NCI-H146 treated with DMSO at 0.1 percent for 48 hours (cell line): Measurements from ENCODE around the gene SMC5.
"Not testable (repeated sequence)": the region's sequence is repeated elsewhere in the genome, so short reads cannot be mapped to it uniquely, and the experiment has no call there.

Experiments
- DNase-seq: peaks from one replicate; lab custom pipeline; 2025; ENCODE audit not compliant: unreplicated experiment; lab: John Stamatoyannopoulos, UW

The SMC5 gene

GRCh38 chr9:70262948-70263347, 4.2 kb downstream of the SMC5 start:
- DNase-seq: no peak

GRCh38 chr9:70263421-70263820, 4.6 kb downstream of the SMC5 start:
- DNase-seq: no peak

GRCh38 chr9:70278305-70278704, 19.5 kb downstream of the SMC5 start:
- DNase-seq: no peak

- DNase-seq: no peak
Measured at GRCh38 chr9:70283848-70284247, 25.1 kb downstream of the SMC5 start.

- DNase-seq: no peak
Measured at GRCh38 chr9:70285246-70285645, 26.5 kb downstream of the SMC5 start.

- no peak for DNase-seq
Measured at GRCh38 chr9:70285981-70286598, 27.3 kb downstream of the SMC5 start.

GRCh38 chr9:70290626-70291025, 31.8 kb downstream of the SMC5 start:
- no peak for DNase-seq

- no peak for DNase-seq
Measured at GRCh38 chr9:70291446-70291845, 32.7 kb downstream of the SMC5 start.

GRCh38 chr9:70292253-70292652, 33.5 kb downstream of the SMC5 start:
- no peak for DNase-seq

GRCh38 chr9:70293214-70293613, 34.4 kb downstream of the SMC5 start:
- no peak for DNase-seq

- DNase-seq: no peak
Measured at GRCh38 chr9:70297141-70297540, 38.4 kb downstream of the SMC5 start.

- no peak for DNase-seq
Measured at GRCh38 chr9:70298245-70298771, 39.5 kb downstream of the SMC5 start.

GRCh38 chr9:70303268-70303667, 44.5 kb downstream of the SMC5 start:
- DNase-seq: no peak

- no peak for DNase-seq
Measured at GRCh38 chr9:70304810-70305209, 46.0 kb downstream of the SMC5 start.

GRCh38 chr9:70315389-70315788, 56.6 kb downstream of the SMC5 start:
- no peak for DNase-seq

GRCh38 chr9:70318002-70318401, 59.2 kb downstream of the SMC5 start:
- DNase-seq: no peak

GRCh38 chr9:70322096-70322495, 63.3 kb downstream of the SMC5 start:
- DNase-seq: no peak

GRCh38 chr9:70324963-70325362, 66.2 kb downstream of the SMC5 start:
- no peak for DNase-seq

GRCh38 chr9:70328625-70329024, 69.8 kb downstream of the SMC5 start:
- not testable (repeated sequence) for DNase-seq

- no peak for DNase-seq
Measured at GRCh38 chr9:70340572-70340971, 81.8 kb downstream of the SMC5 start.

- no peak for DNase-seq
Measured at GRCh38 chr9:70347046-70347445, 88.3 kb downstream of the SMC5 start.

GRCh38 chr9:70352356-70352755, 93.6 kb downstream of the SMC5 start:
- DNase-seq: no peak

- no peak for DNase-seq
Measured at GRCh38 chr9:70352802-70353201, 94.0 kb downstream of the SMC5 start.
